HG03064 (cell line): ENCODE measurements around the gene LRRFIP1.

Experiments used
- ATAC-seq: cut with Tn5 transposase; IDR thresholded peaks from one replicate; pipeline ENCODE4 v1.9.1; 2021; ENCODE audit warnings: low read depth; ENCODE audit not compliant: unreplicated experiment

LRRFIP1 gene

DNA sequence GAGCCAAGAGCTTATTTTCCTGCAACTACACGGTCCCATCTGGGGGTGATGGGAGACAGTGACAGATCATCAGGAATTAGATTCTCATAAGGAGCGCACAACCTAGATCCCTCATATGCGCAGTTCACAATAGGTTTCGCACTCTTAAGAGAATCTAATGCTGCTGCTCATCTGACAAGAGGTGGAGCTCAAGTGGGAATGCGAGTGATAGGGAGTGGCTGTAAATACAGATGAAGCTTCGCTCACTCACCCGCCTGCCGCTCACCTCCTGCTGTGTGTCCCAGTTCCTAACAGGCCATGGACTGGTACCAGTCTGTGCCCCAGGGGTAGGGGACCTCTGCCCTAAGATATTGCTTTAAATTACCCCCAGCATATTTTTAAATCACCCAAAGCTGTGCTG is 10.8 kb downstream of the LRRFIP1 start:
- ATAC-seq: no peak

DNA sequence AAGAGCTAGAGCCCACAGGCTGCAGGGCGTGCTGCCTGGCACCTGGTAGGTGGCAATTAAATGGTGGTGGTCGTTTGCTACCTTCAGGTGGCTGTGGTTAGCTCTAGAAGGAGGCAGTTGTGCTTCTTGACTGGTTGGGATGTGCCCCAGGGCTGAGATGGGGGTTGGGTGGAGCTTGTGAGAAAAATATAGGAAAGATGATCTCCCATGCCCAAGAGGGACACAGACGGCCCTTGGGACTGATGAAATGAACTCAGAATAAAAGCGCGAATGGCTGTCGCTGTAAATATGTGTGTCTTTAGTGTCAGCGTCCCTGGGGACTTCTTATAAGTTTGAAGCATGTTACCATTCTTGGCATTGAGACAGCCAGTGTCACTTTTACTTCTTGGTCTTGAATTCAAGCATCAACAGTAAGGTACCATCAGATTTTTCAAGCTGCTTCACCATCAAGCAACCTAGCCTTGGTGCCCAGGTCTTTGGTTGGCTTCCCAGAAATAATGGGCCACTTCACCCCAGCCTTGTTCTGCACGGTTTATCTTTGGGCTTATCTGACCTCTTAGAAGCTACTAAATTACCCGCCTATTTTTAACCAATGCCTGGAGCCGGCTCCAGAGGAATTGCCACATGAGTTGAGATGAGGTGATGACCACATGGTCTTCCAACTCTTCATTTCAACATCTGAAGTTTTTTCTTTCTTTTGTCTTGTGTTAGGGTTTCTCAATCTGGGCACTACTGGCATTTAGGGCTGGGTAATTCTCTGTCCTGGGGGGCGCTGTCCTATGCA is 11.9 kb downstream of the LRRFIP1 start:
- ATAC-seq: no peak

DNA sequence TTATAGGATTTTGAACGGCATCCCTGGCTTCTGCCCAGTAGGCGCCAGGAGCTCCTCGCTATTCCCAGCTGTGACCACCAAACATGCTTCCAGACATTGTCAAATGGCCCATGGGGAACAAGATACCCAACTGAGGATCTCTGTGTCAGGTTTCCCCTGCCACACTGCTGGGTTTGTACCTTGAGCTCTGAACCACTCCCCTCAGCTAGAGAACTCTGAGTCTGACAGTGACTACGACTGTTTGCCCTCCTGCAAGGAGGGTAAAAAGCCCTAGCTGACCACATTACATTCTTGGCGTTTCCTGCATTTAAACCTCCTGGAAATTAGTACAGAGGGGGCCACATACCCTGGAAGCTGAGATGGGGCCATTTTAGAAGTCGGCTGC is 12.4 kb downstream of the LRRFIP1 start:
- no peak for ATAC-seq

DNA sequence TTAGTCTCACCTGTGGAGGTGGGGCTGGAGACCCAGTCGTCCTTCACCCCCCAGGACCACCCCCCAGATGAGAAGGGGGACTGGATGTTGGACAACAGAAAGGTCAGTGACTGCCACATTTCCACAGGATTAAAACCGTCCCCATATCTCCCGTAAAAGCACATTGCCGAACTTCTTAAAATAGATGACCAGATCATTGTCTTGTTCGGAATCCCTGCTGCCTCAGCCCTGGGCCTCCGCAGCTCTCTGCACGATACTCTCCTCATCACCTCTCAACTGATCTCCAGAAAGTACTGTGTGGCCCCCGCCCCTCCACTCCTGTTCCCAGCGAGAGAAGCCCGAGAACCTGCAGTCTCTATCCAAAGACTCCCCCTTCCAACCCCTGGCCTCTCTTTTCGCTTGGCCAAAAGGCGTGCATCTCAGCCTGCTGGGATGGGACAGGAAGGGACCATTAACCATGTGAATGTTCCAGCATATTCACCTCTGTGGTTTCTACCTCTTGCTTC is 13.2 kb downstream of the LRRFIP1 start:
- ATAC-seq: no peak

DNA sequence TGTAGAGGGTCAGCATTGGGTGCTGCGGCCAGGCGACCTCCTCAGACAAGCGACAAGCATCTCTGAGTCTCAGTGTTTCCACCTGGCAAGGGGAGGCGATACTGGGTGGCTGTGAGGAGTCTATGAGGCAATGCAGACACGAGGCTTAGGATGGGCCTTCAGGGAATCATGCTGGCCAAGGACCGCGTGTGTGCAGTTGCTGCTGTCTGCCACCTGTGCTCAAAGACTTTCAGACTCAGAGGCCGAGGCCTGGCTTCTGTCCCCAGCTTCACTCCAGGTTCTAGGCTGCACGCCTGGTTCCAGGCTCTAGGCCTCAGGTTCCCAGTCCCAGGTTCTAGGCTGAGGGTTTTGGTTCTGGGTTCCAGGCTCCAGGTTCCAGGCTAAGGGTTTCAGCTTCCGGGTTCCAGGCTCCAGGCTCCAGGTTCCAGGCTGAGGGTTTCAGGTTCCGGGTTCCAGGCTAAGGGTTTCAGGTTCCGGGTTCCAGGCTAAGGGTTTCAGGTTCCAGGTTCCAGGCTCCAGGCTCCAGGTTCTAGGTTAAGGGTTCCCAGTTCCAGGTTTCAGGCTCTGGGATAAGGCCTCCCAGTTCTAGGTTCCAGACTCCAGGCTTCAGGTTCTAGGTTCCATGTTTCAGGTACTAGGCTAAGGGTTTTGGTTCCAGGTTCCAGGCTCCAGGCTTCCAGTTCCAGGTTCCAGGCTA is 14.8 kb downstream of the LRRFIP1 start:
- no peak for ATAC-seq

DNA sequence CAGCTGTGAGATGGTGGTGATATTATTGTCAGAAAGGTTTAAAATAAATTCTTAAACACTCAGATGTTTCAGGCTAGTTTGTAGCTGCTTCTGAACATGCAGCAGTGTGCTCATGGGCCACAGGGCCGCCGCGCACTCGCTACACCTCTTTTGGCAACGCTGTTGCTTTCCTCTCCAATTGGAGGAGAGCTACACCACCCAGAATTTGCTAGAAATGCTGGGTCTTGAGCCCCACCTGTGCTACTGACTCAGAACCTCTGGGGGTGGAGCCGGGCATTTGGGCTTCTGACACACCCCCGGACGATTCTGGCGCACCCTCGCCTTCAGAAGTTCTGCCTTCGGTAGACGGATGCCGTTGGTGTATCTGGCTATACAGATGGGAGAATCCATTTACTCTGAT is 15.7 kb downstream of the LRRFIP1 start:
- ATAC-seq: no peak

DNA sequence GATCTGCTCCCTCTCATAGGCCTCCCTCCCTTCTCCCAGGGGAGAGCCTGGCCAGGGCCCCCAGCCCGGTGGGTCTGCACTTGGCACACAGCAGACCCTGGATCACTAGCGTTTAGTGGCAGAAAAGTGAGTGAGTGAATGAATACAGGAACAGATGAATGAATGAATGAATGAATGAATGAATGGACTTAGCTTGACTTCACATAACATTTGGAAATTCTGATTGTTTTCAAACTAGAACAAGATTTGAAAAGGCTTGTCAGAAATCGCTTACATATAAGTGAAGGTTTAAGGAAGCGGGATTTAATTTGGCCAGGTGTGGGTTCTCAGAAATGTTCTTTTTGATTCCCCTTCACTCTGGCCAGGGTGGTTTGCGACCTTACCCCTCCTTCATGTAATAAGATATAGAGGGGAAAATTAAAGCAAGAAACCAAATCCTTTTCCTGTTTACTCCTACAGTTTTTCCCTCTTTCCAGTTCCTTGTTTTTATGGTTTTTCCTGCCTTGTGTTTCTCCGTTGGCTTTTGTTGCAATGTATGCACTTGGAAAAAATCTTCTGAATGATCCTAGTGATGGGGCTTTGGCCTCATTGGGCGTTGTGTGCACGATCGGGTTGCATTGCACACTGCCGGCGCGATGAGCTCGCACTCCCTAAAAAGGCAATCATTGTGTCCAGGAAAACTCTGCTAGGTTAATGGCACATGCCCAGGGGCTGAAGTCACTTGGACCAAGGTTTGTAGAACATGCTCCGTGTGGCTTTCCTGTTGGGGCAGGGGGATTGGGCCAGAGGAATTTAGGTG is 16.4 kb downstream of the LRRFIP1 start:
- no peak for ATAC-seq

DNA sequence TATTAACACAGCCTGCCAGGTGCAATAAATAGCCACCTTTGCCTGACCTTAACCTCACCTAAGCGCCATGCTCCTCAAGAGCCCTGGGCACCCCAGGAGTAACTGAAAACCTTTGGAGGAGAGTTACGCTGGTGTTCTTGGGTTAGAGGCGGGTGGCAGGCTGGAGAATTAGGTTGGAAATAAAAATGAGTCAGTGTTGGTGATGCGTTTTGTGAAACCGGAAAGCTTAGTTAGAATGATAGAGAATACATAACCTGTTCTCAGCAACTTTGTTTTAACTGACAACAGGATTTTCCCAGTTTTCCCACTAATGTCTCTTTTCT is 17.0 kb downstream of the LRRFIP1 start:
- no peak for ATAC-seq

DNA sequence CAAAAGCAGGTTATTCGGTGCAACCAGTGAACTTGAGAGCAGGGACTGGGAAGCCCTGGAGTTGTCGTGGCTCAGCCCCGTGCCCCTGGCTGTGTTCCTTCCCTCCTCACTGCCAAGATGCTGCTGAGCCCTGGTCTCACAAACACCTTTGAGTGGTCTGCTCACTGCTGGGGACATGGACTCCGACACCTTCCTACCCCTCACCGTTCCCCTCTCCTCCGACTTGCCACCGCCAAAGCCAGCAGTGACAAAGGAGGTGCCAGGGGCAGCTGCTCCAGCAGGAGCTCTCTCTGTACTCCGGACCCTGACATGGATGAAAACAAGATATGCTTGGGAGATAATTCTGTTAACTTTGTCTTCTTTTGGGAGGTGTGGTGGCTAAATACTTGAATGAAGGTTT is 17.9 kb downstream of the LRRFIP1 start:
- ATAC-seq: no peak

DNA sequence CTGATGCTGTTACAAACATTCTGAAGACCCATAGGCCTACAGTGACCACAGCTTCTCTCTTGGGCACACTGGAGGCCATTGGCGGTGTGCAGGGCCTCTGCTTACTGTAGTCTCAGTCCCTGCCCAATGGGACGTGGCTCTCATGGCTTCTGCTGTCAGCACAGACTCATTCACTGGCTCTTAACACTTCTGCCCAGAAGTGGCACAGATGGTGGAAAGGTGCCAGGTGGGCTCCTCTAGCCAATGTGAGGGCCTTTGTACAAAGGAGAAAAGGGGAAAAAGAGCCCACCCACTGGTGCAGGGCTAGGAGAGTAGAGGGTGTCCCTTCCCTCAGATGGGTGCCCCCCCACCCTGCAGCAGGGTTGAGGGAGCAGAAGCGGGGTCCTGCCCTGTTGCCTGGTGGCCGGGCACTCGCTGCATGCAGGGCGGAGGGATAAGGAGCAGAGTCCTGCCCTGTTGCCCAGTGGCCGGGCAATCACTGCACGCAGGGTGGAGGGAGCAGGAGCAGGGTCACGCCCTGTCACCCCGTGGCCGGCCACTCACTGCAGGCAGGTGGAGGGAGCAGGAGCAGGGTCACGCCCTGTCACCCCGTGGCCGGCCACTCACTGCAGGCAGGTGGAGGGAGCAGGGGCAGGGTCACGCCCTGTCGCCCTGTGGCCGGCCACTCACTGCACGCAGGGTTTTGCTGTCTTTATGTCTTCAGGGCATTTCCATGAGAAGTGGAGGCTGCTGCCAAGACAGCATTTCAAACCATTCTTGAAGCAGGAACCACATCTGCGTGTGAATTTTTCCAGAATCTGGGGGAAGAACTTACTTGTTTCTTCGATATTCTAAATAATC is 20.0 kb downstream of the LRRFIP1 start:
- ATAC-seq: no peak

DNA sequence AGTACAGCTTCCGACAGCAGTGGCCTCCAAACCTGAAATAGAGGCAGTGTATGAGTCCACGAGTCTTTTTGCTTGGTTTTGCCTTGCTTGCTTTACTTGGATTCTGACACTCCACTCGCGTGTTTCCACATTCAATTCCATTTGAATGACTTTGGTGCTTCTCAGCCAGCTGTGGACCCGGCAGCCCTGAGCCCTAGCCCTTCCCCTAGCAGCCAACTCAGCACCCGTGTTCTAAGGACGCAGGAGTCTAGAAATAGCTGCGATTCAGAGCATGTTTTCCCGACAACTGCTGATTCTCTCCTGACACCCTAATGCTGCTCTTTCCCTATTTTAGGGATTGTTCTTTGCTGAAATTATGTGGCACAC is 20.6 kb downstream of the LRRFIP1 start:
- ATAC-seq: no peak

DNA sequence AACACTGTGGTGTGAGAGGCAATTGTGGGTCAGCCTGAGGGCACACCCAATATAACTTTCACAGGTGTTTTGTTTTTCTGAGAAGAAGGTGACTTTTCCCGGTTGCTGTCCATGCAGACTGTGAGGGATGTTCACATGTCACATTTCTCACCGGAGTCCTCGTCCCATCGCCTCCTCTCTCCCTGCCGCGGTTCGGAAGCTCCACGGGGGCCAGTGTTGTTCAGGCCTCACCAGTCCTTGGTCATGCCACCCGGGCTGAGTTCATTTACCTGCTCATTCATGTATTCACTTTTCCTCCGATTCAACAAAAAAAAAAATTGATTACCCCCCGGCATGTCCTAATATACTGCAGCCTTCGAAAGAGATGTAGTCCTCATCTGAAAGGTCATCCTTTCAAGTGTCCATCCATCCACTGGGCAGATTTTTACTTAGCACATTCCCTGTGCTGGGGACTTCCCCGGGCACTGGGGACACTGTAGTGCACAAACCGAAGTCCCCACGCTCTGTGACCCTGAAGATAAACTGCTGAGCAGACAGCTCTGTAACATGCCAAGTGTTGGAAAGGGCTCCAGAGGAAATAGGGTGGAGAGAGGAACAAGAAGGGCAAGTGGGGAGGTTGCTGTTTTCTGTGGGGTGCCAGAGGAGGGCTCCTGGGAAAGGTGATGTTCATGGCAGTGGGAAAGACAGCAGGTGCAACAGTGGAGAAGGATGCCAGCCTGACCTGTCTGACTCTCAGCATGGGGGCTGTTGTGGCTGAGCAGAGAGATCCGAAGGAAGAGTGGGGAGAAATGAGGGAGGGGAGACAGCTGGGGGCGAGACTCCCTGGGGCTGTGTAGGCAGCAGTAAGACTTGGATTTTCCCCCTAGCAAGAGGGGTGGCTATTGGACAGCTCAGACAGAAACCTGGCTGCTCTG is 22.4 kb downstream of the LRRFIP1 start:
- ATAC-seq: no peak

DNA sequence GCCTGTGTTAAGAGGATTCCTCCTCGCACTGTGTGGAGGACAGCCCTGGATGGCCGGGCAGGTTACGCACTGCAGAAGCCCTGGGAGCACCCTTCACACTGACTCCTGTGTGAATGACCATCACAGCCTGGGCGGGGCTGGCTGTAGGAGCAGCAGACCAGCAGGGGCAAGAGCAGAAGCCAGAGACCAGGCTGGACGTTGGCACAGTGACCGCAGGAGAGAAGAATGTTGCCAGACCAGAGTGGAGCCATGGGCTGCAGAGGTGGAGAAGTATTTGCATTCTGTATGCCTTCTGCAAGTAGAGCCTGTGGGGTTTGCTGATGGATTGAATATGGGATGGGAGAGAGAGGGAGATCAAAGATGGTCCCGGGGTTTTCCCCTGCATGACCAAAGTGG is 23.1 kb downstream of the LRRFIP1 start:
- no peak for ATAC-seq

DNA sequence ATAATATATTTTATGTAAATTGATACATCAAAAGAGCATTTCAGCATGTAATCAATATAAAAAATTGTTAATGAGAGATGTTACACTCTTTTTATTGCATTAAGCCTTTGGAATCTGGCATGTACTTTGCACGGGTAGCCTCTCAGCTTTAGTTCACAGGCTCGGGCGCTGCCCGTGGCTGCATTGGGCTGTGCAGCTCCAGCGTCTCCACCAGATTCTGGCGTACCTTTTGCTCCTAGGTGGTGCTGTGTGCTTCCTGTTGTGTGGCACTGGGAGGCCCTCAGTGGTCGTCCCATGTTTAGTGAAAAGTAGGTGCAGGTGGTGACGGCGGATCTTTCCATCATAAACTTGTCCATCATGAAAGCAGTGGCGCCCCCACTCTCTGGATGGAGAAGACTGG is 24.4 kb downstream of the LRRFIP1 start:
- no peak for ATAC-seq

DNA sequence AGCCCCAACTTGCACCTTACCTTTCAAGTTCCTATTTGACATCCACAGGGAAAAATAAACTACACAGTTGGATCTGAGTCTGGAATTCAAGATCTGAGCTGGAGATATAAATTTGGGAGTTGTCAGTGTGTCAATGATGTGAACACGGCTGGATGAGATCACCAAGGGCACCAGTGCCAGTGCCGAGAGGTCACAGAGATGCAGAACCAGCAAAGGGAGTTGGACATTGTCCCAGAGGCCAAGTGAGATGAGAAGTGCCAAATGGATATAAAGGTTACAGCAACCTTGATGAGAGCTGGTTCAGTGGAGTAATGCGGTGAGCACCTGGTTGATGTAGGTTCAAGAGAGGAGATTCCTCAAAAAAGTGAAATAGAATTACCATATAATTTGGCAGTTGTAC is 24.8 kb downstream of the LRRFIP1 start:
- ATAC-seq: no peak

DNA sequence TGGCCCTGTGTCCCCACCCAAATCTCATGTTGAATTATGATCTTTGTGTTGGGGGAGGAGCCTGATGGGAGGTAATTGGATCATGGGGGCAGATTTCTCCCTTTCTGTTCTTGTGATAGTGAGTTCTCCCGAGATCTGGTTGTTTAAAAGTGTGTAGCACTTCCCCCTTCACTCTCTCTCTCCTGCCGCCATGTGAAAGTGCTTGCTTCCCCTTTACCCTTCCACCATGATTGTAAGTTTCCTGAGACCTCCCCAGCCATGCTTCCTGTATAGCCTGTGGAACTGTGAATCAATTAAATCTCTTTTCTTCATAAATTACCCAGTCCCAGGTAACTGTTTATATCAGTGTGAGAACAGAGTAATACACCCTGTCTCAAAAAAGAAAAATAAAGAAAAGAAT is 25.5 kb downstream of the LRRFIP1 start:
- ATAC-seq: no peak

DNA sequence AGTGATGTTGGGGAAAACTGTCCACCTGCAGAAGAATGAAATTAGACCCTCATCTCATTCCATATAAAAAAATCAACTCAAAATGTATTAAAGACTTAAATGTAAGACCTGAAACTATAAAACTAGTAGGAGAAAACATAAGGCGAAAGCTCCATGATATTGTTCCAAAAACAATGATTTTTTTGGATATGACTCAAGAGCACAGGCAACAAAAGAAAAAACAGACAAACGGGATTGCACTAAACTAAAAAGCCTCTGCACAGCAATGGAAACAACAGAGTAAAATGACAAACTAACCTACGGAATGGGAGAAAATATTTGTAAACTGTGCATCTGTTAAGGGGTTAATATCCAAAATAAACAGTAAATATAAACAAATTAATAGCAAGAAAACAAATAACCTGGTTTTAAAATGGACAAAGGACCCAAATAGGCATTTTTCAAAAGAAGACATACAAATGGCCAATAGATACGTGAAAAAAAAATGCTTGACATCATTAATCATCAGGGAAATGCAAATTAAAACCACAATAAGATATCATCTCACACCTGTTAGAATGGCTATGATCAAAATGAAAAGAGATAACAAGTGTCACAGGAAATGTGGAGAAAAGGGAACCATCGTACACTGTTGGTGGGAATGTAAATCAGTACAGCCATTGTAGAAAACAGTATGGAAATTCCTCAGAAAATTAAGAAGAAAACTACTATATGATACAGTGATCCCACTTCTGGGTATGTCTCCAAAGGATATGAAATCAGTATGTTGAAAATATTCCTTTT is 26.6 kb downstream of the LRRFIP1 start:
- ATAC-seq: no peak

DNA sequence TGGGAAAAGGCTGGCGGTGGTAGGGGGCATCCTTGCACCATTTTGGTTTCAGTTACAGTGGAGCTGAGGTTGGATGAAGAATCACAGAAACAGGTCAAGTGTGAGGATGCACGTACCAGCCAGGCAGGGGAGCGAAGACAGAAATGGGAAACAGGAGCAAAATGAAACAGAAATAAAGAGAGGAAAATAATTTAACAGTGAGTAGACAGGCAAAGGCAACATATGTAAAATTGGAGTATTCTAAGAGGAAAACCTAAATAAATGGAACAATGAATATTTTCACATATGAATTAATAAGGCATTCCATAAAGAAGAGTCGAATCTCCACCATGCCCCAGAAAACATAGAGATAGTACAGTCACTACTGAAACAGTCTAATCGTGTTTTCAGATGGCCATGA is 29.7 kb downstream of the LRRFIP1 start:
- ATAC-seq: no peak

DNA sequence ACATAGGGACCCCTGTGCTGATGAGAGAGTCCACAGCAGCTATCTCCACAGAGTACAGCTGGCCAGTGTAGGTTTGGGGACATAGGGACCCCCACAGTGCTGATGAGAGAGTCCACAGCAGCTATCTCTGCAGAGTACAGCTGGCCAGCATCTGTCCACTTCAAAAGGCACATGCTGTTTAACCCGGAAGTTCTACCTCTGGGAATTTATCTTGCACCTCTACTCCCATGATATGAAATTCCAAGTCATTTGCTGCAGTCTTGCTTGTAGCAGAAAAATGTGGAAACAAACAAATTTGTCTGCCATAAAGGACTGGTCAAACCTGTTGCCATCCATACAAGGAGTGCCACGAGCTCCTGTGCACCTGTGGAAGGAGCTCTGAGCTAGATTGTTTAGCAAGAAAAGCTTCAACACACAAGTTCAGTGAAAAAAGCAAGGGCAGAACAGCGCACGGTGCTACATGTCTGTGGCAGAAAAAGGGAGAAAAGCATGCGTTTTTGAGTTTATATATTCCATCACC is 33.1 kb downstream of the LRRFIP1 start:
- no peak for ATAC-seq
